ENCODE measurements around the gene GSTM3.
"Not testable (repeated sequence)": the region's sequence is repeated elsewhere in the genome, so short reads cannot be mapped to it uniquely, and the experiment has no call there.

The GSTM3 gene

DNA sequence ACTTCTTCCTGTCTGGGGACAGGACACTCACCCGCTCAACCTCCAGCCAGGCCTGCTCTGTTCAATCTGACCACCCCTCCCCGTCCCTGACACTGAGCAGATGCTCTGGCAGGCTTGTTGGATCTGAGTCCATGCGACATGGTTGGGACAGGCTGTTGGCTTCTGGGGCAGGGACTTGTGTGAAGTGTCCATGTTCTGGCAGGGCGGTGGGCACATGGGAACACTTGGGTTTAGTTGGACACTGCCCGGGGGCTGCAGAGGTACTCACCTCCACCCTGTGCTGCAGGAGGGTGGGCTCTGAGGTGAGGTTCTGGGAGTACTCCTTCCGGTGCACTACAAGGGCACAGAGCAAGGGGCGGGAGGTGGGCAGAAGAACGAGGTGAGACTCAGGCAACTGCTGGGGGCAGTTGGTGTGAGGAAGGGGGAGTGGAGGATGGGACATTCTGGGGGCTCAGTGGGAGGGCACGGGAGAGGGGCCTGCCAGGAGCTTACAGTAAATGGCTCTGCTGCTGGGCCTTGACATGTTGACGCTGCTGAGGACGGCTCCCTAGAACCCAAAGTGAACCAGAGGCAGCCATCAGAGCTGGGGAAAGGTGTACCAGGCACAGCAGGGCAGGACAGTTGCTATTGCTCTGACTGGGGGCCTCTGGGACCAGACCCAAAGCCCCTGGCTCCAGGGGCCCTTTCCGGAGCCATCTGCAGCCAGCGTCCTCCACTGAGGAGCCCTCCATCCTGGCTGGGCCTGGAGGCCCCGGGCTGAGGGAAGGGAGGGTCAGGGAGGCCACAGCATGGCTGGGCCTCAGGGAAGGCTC is 20.6 kb upstream of the GSTM3 start:
- no peak for DNase-seq

DNA sequence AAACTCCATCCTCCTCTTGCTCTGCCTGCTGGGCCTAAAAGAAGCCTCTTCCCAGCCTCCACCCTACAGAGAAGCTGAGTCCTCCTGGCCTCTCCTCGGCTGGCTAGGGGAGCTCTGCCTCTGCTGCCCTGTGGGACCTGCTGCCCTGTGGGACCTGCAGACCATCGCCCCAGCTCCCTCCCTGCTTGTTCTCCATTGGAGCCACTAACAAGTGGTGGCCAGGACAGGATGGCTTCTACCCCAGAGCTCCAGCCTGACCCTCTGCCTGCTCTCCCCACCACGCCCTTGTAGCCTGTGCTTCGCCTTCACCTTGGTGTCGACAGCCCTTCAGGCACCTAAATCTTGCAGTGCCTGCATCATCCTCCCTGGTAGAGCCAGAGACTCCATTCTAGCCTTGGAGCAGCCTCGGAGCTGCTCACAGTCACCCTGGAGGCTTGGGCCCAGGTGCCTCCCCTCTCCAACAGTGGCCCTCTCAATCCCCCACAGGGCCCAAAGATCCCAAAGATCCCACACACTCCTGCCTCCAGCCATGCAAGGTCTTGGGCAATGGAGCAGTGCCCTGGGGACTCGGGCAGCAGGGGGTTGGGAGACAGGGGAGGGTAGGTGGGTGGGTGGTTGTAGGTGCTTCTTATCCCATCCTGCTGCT is 19.9 kb upstream of the GSTM3 start:
- DNase-seq: no peak

DNA sequence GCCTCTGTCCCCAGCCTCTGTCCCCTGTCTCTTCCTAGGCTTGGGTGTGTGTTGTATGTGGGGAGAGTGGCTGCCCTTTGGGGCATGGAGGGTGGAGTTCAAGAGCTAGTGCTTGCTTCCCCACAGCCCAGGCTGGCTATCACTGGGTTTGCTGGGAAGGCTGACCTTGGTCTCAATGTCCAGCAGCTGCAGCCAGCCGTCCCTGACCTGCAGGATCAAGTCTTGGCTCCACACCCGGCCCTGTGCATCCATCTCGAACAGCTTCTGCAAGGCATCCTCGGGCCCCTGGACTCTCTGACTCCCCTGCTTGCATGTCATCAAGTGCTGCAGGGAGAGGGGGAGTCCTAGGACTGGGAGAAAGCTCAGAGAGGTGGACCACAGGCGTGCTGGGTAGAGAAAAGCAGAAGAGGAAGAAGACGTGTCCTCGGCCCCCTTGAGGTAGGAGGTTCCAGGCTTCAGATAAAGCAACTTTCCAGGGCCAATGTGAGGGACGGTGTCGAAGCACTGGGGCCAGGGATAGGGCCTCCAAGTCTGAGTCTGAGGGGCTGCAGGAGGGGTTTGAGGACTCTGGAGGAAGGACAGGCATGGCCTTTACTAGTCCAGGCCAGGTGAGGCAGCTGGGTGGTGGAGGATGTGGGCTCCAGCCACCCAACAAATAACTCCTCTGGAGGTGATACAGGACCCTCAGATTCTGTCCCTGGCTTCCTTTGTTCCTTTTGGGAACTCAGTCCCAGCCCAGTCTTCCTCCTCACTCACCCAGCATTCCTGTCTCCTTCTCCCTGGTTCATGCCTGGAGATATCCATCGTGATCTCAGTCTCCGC is 18.9 kb upstream of the GSTM3 start:
- no peak for DNase-seq

DNA sequence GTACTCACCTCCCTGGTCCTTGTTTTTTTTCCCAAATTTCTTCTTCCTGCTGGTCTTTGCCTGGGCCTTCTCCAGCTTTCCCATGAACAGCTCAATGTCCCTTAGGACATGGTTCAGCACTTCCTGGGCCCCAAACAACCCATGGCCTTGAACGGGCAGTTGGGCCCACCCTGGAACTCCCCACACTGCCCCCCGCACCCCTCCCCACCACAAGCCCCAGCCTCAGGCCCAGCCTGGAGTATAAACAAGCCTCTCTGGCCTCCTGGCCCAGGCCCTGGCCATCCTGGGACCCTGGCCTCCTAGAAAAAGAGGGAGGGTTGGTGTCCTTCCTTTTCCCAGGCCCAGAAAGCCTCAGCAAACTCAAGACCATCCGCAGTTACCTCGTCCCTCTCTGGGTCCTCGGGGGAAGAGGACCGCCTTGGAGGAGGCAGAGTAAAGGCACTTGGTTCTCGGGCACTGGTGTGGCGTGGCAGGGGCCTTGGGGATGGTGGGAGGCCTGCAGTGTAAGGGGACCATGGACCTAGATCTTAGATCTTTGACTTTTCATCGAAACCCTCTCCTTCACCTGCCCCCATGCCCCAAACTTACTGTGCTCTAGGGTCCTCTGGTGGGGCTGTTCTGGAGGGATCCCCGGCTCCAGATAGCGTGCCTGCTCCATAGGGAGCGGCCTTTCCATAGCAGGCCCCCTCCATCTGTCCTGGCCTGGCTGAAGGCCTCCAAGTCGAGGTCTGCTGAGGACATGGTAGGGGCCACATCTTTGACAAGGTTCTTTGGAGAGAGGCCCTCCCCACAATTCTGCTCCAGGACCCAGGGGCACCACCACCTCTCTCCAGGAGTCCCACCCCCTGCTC is 17.3 kb upstream of the GSTM3 start:
- no peak for DNase-seq

DNA sequence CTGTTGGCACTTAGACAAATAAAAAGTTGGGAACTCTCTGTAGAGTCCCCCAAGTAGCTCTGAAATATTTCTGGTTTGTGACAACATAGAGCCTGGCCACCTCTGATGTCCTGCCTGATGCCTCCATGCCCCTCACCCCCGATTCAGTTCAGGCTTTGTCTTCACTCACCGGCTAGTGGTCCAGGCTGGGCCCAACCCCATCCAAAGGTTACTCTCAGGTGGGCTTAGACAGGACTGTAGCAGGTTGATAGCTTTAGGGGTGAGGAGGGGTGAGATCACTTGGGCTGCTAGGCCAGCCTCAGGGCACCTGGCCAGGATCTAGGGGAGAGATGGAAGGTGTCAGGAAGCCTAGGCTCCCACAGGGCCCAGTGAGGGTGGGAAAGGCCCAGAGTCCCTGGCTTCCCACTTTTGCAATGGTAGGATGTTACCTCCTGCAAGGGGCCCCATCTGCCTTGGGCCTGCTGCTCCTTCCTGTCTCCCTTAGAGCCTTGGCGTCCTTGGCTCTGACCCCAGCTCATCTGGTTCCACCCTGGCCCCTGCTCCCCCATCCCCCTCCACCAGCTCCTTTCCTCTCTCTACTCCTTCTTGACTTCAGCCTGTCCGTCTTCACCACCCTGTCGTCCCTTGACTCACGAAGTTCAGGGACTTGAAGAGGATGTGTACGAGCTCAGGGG is 16.1 kb upstream of the GSTM3 start:
- no peak for DNase-seq

DNA sequence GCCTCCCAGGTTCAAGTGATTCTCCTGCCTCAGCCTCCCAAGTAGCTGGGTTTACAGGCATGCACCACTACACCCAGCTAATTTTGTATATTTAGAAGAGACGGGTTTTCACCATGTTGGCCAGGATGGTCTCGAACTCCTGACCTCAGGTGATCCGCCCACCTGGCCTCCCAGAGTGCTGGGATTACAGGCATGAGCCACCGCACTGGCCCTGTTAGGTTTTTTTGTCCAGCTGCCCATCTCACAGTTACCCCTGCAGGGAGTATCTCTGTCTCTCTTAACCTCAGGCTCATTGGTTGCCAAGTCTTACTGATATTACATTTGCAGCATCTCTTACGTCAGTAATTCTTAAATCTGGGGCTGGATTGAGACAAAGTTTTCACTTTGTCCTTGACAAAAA is 15.5 kb upstream of the GSTM3 start:
- not testable (repeated sequence) for DNase-seq

DNA sequence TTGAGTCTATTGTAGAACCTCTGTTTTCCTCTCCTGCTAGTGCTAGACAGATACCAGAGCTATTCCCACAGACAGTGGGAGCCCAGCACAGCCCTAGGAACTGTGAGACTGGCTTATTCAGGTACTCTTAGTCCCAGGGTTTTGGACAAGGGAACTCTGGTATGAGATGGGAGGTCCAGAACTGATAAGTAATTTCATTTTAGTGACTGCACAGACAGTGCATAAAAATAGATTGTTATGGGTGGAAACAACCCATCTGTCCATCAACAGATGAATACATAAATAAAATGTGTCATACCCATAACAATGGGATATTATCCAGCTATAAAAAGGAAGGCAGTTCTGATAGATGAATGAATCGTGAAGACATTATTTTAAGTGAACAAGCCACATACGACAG is 13.9 kb upstream of the GSTM3 start:
- no peak for DNase-seq

DNA sequence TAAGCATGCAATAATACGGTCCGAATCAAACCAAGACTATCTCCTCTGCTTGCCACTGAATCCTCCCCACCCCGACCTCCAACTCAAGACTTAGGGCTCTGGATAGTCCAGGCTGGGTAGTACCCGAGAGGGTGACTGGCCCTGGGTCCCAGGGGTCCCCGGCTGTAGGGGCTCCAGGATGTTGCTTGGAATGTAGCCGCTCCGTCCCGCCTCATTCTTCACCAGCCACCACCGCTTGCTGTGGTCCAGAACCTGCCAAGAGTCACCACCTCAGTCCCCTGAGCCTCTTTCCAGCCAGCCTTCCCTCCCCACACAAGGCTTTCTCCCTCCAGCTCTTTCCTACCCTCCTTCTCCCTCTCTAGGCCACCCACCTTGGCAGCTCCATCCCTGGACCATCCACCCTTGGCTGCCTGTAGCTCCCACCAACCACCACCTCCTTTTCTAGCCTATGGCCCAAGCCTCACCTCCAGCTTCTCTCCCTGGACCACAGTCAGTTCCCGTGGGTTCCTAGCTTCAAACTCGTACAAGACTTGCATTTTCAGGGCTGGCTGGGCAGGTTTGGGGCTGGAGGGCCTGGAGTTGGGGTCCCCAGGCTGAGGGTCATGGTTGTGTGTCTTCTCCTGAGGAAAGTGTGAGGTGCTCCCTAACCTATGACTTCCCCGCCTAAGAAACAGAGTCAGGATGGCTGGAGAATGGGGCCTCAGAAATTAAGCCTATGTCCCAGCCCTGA is 10.9 kb upstream of the GSTM3 start:
- DNase-seq: no peak

DNA sequence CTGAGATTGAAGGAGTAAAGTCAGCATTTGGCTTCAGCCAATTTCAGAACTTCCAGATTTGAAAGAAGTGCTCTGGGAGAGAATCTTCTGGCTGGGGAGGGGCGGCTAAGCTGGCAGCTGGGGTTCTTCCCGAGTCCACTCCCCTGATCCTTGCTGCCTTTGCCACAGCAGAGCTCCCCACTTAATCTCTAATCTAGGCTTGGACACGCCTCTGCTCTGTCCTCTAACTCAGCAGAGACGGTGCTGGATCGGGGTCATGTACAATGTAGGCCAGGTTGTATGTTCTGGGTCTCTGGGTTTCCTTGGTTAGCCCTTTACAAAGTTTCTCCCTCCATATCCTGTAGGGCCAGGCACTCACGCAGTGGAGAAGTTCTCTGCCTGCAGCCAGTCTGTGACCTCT is 10.1 kb upstream of the GSTM3 start:
- no peak for DNase-seq

DNA sequence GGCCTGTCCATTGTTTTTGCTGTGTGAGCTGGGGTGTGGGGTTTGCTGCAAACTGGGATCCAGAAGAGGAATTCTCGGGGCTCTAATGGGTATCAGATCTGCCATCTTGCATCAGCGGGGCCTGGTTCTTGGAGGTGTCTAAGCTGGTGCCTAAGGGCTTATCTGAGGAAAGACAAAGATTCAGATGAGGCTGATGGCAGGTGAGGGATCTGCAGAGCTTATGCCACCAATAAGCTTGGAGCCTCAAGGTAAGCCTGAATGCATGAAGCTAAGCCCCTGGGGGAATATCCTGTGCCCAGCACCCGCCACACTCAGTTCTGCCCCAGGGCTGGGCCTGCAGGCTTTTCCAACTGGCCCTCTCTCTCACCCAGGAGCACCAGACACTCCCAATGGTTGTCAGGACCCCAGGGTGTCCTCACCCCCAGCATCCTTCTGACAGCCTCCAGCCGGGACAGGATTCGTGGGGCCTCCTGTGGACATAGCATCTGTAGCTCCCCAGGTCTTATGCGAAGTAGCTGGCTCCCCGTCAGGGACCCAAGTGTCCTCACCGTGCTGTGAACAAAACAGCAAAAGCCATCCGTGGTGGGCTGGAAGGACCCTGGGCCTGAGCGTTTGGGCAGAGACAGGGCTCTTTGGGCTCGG is 9.5 kb upstream of the GSTM3 start:
- DNase-seq: no peak

DNA sequence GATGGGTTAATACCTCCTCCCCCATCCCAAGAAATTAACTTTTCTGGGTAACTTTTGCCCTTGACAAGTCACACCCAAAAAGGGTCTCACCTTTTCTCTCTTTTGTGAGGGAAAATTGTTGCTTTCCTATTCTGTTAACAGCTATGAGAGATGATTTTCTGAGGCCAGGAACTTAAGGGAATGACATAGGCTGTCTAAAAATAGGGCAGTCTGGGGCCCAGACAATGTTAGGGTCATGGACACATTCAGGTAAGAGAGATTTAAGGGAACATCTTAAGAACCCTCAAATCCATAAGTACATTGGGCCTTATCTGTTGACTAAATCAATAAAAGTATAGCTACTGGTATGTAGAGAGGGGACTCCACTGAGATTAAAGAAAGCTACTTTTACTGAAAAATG is 8.4 kb upstream of the GSTM3 start:
- DNase-seq: no peak

DNA sequence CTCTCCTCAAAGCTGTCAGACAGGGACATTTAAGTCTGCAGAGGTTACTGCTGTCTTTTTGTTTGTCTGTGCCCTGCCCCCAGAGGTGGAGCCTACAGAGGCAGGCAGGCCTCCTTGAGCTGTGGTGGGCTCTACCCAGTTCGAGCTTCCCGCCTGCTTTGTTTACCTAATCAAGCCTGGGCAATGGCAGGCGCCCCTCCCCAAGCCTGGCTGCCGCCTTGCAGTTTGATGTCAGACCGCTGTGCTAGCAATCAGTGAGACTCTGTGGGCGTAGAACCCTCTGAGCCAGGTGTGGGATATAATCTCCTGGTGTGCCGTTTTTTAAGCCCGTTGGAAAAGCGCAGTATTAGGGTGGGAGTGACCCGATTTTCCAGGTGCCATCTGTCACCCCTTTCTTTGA is 7.5 kb upstream of the GSTM3 start:
- not testable (repeated sequence) for DNase-seq

DNA sequence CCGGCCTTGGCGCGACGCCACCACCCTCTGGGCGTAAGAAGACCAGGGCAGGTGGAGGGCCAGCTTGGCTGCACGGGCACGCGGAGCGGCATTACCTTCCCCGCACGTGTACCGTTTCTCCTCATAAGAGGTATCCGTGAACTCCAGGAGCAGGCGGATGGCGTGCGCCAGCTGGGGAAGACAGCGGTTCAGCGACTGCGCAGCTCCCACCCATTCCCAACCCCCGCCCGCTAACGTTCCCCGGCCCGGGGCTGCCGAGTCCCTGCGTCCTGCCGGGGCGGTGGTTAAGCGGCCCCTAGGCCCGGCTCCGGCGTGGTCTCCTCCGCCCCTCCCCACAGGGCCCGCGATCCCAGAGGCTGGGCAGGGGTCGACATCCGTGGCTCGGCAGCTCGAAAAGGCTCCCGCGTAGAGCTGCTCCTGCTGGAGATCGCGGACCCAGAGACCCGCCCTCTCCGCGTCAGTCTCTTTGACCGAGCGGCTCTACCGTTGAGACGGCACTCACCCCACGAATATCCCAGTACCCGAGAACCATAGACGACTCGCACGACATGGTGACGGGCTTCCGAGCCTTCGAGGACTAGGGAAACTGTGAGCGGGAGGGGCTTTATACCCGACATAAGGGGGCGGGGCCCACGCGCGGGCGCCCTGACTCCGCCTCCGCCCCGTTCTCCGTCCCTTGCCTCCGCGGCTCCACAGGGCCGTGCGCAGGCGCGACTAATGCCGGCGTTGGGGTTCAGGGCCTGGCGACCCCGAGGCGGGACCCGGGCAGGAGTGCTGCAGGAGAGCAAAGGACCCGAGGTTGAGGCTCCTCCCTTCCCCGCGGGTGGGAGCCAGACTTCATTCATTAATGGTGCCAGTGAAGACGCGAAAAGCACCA is 862 bp downstream of the GSTM3 start:
- peak; percentile 81 for DNase-seq

DNA sequence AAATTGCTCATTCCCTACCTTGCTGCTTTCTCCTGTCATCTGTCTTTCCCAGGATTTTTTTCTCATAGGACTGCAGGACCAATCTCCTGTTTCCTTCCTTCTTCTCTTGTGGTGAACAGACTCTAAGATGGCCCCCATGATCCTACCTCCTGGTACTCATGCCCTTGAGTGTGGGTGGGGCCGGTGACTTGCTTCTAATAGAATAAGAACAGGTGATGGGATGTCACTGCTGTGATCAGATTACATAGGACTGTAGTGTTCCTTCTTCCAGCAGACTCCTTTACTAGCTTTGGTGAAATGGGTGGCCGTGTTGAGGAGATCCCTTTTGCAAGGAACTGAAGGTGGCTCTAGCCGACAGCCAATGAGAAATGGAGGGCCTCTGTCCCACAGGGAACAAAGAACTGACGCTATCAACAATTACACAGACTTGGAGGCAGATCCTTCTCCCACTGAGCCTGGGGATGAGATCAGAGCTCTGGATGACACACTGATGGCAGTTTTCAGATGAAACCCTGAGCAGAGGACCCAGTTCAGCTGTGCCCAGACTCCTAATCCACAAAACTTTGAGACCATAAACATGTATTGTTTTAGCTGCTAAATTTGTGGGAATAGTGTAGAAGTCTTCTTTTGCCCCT is 7.5 kb downstream of the GSTM3 start:
- DNase-seq: no peak

DNA sequence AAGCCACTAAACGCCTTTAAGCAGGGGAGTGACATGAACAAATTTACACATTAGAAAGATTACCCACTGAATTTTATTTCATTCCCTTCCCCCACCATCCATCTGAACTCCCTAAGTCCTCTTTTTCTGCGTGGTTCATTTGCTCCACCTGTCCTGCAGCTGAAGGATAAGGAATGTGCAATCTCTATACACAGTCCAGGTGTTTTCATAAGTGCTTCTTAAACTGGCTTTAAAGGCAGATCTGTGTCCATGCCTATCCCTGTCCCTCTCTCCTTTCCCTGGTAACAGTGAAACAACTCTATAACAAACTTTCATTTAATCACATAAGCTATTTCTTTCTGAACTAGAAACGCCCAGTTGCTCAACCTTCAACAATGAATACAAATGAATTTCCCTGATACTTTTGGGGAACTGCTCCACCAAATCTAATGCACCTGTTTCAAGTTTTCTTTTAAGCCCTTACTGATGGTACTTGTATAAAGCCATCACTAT is 8.4 kb downstream of the GSTM3 start:
- no peak for DNase-seq

DNA sequence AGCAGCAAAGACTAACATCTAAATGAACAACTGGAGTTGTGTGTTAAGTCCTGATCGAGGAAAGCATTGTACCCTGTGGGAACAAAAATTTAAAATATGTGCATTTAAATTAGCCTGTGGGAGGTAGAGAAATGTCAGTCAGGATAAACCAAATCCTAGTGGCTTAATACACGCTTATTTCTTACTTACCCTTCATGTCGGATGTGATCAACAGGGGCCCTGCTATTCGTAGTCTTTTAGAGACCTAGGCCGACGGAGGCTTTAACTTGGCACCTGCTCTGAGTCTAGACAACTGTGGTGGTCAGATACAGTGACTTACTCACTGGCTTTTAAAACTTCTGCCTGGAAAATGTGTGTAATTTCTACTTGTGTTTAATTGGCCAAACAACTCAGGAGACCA is 10.2 kb downstream of the GSTM3 start:
- no peak for DNase-seq

DNA sequence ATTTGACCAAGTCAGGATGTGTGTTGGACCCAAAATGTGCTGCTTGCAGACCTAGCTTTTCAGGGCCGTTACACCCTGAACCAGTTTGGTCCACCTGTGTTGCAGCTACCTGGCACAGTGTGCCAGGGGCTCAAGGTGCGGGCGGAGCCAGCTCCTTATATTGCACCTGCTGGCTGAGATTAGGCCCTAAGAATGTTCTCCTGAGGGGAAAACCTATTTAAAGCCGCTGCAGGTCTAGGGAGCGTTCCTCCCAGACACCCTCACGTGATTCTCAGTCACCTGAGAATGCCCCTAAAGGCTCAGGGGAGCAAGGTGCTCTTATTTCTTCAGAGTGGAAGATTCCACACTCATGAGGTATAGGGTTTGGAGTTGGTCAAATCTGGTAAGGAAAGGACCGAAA is 12.0 kb downstream of the GSTM3 start:
- no peak for DNase-seq

DNA sequence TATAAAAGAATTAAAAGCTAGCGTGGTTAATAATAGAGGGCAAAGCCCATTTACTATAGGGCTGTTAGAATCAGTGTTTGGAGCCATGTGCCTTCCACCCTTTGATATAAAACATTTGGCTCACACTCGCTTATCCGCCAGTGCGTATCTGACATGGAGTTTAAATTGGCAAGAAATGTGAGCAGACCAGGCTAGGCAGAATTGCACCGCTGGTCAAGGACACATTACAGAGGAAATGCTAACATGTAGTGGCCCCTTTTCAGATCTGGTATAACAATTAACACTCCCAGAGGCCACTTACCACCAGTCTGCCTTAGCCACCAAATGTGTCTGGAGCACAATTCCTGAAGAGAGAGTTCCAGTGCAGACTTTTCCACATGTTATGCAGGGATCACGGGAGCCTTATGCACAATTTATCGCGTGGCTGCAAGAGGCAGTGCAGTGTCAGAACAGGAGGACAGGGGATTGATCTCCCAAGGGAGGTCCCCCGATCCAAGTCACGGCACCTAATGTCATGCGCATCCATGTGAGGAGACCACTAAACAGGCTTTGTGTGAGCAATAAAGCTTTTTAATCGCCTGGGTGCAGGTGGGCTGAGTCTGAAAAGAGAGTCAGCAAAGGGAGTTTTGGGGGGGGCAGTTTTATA is 14.0 kb downstream of the GSTM3 start:
- DNase-seq: no peak

DNA sequence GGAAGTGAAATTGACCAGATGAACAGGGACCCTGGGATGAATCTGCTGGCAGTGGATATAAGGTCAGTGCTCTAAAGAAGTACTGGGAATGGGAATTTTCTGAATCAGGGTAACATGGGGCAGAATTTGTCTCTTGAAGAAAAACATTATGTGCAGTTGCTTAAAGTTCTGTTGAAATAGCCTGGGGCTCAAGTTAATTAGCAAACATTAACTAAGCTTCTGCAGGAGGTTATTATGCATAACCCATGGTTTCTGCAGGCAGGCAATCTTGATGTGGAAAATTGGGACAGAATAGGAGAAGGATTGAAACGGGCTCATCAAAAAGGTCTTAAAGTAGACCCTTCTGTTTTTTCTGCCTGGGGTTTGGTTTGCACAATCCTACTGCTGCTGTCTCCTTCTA is 14.8 kb downstream of the GSTM3 start:
- DNase-seq: no peak
